GM12892 (cell line): ENCODE data around the gene BEAN1.

ENCODE experiments used
- POLR2A ChIP-seq: IDR thresholded peaks from 2 replicates; pipeline ENCODE4 v1.6.1; 2011; ENCODE audit warnings: low read depth, low read length, control low read depth
- POLR2AphosphoS5 ChIP-seq: IDR thresholded peaks from 2 replicates; pipeline ENCODE4 v1.6.1; 2011; ENCODE audit warnings: low read depth, low read length, control low read depth

GRCh38 chr16:66438536-66438935 lies 11.4 kb downstream of the BEAN1 start:
- TF ChIP-seq POLR2A (no peak), POLR2AphosphoS5 (no peak)
